Type B pancreatic cell (in vitro differentiated cells): ENCODE results near the gene MACF1. TPM values are rescaled to one million over a fixed set of nuclear protein-coding genes. Genes with fewer than 3 reads are reported as not detected.

Experiments used
- DNase-seq: peaks from one replicate; pipeline ENCODE4 v3.0.0; 2021; ENCODE audit warnings: mixed read lengths; ENCODE audit not compliant: unreplicated experiment; ENCODE audit errors: extremely low spot score
- H3K27ac Mint-ChIP-seq: 2 replicates; pipeline ENCODE4 v1.8.0; 2021; ENCODE audit warnings: mild to moderate bottlenecking, mixed read lengths
- H3K27me3 Mint-ChIP-seq: 2 replicates; pipeline ENCODE4 v1.8.0; 2021; ENCODE audit warnings: mixed read lengths
- H3K36me3 Mint-ChIP-seq: 2 replicates; pipeline ENCODE4 v1.8.0; 2021; ENCODE audit warnings: mixed read lengths
- H3K4me1 Mint-ChIP-seq: one replicate; pipeline ENCODE4 v1.8.0; 2021; ENCODE audit warnings: mixed read lengths; ENCODE audit not compliant: unreplicated experiment
- H3K4me3 Mint-ChIP-seq: 2 replicates; pipeline ENCODE4 v1.8.0; 2021; ENCODE audit warnings: mild to moderate bottlenecking, mixed read lengths
- H3K9me3 Mint-ChIP-seq: 2 replicates; pipeline ENCODE4 v1.8.0; 2021; ENCODE audit warnings: mixed read lengths
- total RNA-seq: library from RNA; stranded (reverse); gene quantifications from 2 replicates; pipeline ENCODE4 v1.2.1, GENCODE V29; 2021; ENCODE audit warnings: low replicate concordance
- TF ChIP-seq, protein P1 (sequence below): fragments of 200-600 bp; sonication (generic); conservative IDR thresholded peaks from 2 replicates; pipeline ENCODE4 v1.5.0; 2021; ENCODE audit warnings: antibody characterized with exemption, mild to moderate bottlenecking

The MACF1 gene
- total RNA-seq, 1 donor from 2014 or later = 201 TPM

DNA sequence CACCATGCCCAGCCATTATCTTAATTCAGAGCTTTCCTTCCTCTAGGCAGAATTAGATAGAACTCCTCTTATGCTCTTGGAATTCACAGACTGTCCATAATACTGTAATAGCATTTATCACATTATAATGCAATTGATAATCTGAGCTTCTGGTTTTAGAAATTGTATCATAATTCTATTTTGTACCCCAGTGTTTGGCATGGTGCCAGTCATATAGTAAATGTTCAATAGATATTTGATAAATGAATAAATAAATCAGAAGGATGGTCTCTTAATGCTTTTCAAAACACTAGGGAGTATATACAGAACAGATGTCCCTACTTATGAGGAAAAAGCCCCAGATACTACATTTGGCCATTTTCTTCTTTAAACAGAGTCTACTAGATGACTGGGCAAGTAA is 167.6 kb downstream of the MACF1 start:
- H3K9me3 Mint-ChIP-seq = no peaks in the 10 kb centered on the region
- H3K36me3 Mint-ChIP-seq = peaks cover 20% of the 10 kb centered on the region
- no peak overlapping the region for H3K4me3 Mint-ChIP-seq
- H3K4me1 Mint-ChIP-seq = no peaks in the 10 kb centered on the region
- TF ChIP-seq, protein P1, sequence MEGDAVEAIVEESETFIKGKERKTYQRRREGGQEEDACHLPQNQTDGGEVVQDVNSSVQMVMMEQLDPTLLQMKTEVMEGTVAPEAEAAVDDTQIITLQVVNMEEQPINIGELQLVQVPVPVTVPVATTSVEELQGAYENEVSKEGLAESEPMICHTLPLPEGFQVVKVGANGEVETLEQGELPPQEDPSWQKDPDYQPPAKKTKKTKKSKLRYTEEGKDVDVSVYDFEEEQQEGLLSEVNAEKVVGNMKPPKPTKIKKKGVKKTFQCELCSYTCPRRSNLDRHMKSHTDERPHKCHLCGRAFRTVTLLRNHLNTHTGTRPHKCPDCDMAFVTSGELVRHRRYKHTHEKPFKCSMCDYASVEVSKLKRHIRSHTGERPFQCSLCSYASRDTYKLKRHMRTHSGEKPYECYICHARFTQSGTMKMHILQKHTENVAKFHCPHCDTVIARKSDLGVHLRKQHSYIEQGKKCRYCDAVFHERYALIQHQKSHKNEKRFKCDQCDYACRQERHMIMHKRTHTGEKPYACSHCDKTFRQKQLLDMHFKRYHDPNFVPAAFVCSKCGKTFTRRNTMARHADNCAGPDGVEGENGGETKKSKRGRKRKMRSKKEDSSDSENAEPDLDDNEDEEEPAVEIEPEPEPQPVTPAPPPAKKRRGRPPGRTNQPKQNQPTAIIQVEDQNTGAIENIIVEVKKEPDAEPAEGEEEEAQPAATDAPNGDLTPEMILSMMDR = no peak
- DNase-seq = no peak
- no peaks in the 10 kb centered on the region for H3K27me3 Mint-ChIP-seq
- no peak overlapping the region for H3K27ac Mint-ChIP-seq

DNA sequence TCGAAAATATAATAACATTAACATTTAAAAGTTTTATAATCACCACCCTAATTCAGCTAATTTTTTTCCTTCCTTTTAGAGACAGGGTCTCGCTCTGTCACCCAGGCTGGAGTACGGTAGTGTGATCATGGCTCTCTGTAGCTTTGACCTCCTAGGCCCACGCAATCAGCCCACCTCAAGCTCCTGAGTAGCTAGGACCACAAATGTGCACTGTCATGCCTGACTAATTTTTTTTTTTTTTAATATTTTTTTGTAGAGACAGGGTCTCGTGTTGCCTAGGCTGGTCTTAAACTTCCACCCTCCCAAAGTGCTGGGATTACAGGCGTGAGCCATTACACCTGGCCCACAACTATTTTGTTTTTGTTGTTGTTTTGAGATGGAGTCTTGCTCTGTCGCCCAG is 172.2 kb downstream of the MACF1 start:
- no peaks in the 10 kb centered on the region for H3K27me3 Mint-ChIP-seq
- H3K36me3 Mint-ChIP-seq = peaks cover 4% of the 10 kb centered on the region
- H3K9me3 Mint-ChIP-seq = no peaks in the 10 kb centered on the region

DNA sequence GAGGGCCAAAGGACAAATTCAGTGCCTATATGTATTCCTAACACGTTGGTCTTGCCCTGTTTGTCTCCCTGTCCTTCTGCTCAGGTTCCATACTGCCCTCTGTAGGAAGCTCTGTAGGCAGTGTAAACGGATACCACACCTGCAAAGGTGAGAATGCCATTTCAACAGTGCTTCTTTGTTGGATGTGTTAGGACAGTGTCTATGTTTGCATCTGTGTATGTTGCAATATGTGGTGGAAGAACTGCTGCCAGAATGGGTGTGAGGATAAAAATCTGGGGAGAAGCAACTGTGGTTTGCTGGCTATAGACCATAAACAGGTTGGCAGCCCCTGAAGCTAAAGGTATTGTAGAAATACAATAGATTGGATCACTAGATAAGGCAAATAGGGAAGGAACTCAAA is 173.9 kb downstream of the MACF1 start:
- H3K27me3 Mint-ChIP-seq = no peaks in the 10 kb centered on the region

More for the DNA sequence above, 172.2 kb downstream of the MACF1 start:
- TF ChIP-seq, protein P1 = no peak
- Mint-ChIP-seq H3K4me3 (no peak overlapping the region), H3K27ac (no peak overlapping the region), H3K4me1 (peaks cover 5% of the 10 kb centered on the region)
- DNase-seq = no peak

DNA sequence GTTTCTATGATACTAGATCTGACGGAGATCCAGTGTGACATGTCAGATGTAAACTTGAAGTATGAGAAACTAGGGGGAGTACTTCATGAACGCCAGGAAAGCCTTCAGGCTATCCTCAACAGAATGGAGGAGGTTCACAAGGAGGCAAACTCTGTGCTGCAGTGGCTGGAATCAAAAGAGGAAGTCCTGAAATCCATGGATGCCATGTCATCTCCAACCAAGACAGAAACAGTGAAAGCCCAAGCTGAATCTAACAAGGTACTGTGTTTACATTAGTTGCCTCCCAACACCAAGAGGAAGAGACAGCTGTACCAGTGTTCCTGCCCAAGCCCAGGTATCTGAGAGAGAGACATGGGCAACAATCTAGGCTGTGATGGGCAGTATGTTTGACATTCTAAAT is 174.7 kb downstream of the MACF1 start:
- H3K27me3 Mint-ChIP-seq = no peaks in the 10 kb centered on the region
- TF ChIP-seq, protein P1 = no peak
- DNase-seq = no peak
- H3K4me1 Mint-ChIP-seq = peaks cover 5% of the 10 kb centered on the region
- no peak overlapping the region for H3K27ac Mint-ChIP-seq
- peaks cover 4% of the 10 kb centered on the region for H3K36me3 Mint-ChIP-seq
- no peaks in the 10 kb centered on the region for H3K9me3 Mint-ChIP-seq
- no peak overlapping the region for H3K4me3 Mint-ChIP-seq

More for the DNA sequence above, 173.9 kb downstream of the MACF1 start:
- Mint-ChIP-seq H3K27ac (peak overlapping the region; percentile 33), H3K9me3 (no peaks in the 10 kb centered on the region), H3K36me3 (peaks cover 4% of the 10 kb centered on the region), H3K4me1 (peaks cover 5% of the 10 kb centered on the region), H3K4me3 (no peak overlapping the region)
- DNase-seq = no peak
- TF ChIP-seq, protein P1 = peak; percentile 44

- H3K27ac Mint-ChIP-seq = no peak overlapping the region
- DNase-seq = no peak
- no peaks in the 10 kb centered on the region for H3K9me3 Mint-ChIP-seq
- TF ChIP-seq, protein P1 = no peak
- H3K4me1 Mint-ChIP-seq = peaks cover 5% of the 10 kb centered on the region
- no peaks in the 10 kb centered on the region for H3K27me3 Mint-ChIP-seq
- no peak overlapping the region for H3K4me3 Mint-ChIP-seq
- peaks cover 4% of the 10 kb centered on the region for H3K36me3 Mint-ChIP-seq
Observed at GRCh38 chr1:39380036-39380435, 175.5 kb downstream of the MACF1 start.

GRCh38 chr1:39381839-39382238 is 177.3 kb downstream of the MACF1 start:
- Mint-ChIP-seq H3K9me3 (no peaks in the 10 kb centered on the region), H3K27ac (no peak overlapping the region), H3K36me3 (peaks cover 13% of the 10 kb centered on the region), H3K27me3 (no peaks in the 10 kb centered on the region), H3K4me1 (peaks cover 10% of the 10 kb centered on the region), H3K4me3 (no peak overlapping the region)
- DNase-seq = no peak
- TF ChIP-seq, protein P1 = no peak
